CD14-positive monocyte (primary cell): Measurements from ENCODE around the gene CEP72. TPM values are rescaled to one million over a fixed set of nuclear protein-coding genes. Genes with fewer than 3 reads are reported as not detected.

Experiments
- DNase-seq, 3 donors: peaks; one replicate each; pipeline ENCODE4 v3.0.0-alpha.2; 2011 to 2022
- H2AFZ ChIP-seq: 2 replicates; pipeline ENCODE4 v1.6.0; 2012; ENCODE audit warnings: mild to moderate bottlenecking, low read depth, low read length, inconsistent platforms; ENCODE audit not compliant: insufficient read depth, poor library complexity, severe bottlenecking
- H3K27ac ChIP-seq, 2 donors: 1 replicate in 1 of 2; 2 replicates in 1 of 2; pipeline ENCODE4 v1.5.1; 2012 to 2013; ENCODE audit warnings: low read length in 2 of 2, control low read depth in 1 of 2, inconsistent platforms in 1 of 2, low read depth in 1 of 2, mild to moderate bottlenecking in 1 of 2
- H3K27me3 ChIP-seq, 2 donors: one replicate each; pipeline versions ENCODE4 v1.6.0 to v1.6.1; 2011 to 2013; ENCODE audit warnings: low read length in 2 of 2; ENCODE audit not compliant: control insufficient read depth in 2 of 2, insufficient read depth in 2 of 2
- H3K36me3 ChIP-seq, 2 donors: replicated peaks in 1 of 2; 1 replicate in 1 of 2; 2 replicates in 1 of 2; pipeline versions ENCODE4 v1.5.1 to v1.6.1; 2012 to 2013; ENCODE audit warnings: low read length in 2 of 2, control low read depth in 1 of 2, inconsistent platforms in 1 of 2, mild to moderate bottlenecking in 1 of 2; ENCODE audit not compliant: insufficient read depth in 2 of 2, control insufficient read depth in 1 of 2
- H3K4me1 ChIP-seq, 2 donors: 1 replicate in 1 of 2; 2 replicates in 1 of 2; pipeline versions ENCODE4 v1.5.1 to v1.6.1; 2012 to 2013; ENCODE audit warnings: low read length in 2 of 2, control low read depth in 1 of 2, inconsistent platforms in 1 of 2, mild to moderate bottlenecking in 1 of 2, moderate library complexity in 1 of 2; ENCODE audit not compliant: insufficient read depth in 2 of 2, control insufficient read depth in 1 of 2
- H3K4me2 ChIP-seq: replicated peaks from 2 replicates; pipeline ENCODE3; 2012; ENCODE audit warnings: low read length, moderate library complexity, mild to moderate bottlenecking; ENCODE audit not compliant: poor library complexity, severe bottlenecking; ENCODE audit errors: extremely low read depth
- H3K4me3 ChIP-seq, 3 experiments: fragments of 200-600 bp in 1 of 3; sonication (generic) in 1 of 3; replicated peaks in 1 of 3; 1 replicate in 2 of 3; 2 replicates in 1 of 3; pipeline ENCODE4 v1.5.1; 2011 to 2013; ENCODE audit warnings: low read length in 3 of 3, mild to moderate bottlenecking in 3 of 3, control low read depth in 2 of 3, low read depth in 2 of 3, inconsistent platforms in 1 of 3, moderate library complexity in 1 of 3
- H3K79me2 ChIP-seq: 2 replicates; pipeline ENCODE4 v1.6.0; 2012; ENCODE audit warnings: mild to moderate bottlenecking, control low read depth, inconsistent platforms, low read length, moderate library complexity; ENCODE audit not compliant: insufficient read depth
- H3K9ac ChIP-seq: 2 replicates; pipeline ENCODE4 v1.6.0; 2017; ENCODE audit warnings: low read length, mild to moderate bottlenecking; ENCODE audit not compliant: insufficient read depth, poor library complexity, severe bottlenecking
- H3K9me3 ChIP-seq, 2 donors: replicated peaks in 1 of 2; 1 replicate in 1 of 2; 2 replicates in 1 of 2; pipeline versions ENCODE4 v1.5.1 to v1.6.1; 2012 to 2013; ENCODE audit warnings: low read length in 2 of 2, control low read depth in 1 of 2; ENCODE audit not compliant: control insufficient read depth in 1 of 2, insufficient read depth in 1 of 2
- H4K20me1 ChIP-seq: 2 replicates; pipeline ENCODE4 v1.6.0; 2012; ENCODE audit warnings: mild to moderate bottlenecking, low read length, control low read depth, moderate library complexity; ENCODE audit not compliant: insufficient read depth
- H3K27ac Mint-ChIP-seq, 7 donors: one replicate each; pipeline ENCODE4 v1.8.0; 2020; ENCODE audit warnings: mild to moderate bottlenecking in 7 of 7, mixed read lengths in 7 of 7, moderate library complexity in 6 of 7, inconsistent platforms in 2 of 7
- H3K27me3 Mint-ChIP-seq, 3 donors: one replicate each; pipeline ENCODE4 v1.8.0; 2021 to 2022; ENCODE audit warnings: low read depth in 3 of 3, mild to moderate bottlenecking in 3 of 3, mixed read lengths in 3 of 3, moderate library complexity in 3 of 3, inconsistent platforms in 1 of 3
- H3K36me3 Mint-ChIP-seq, 2 donors: one replicate each; pipeline ENCODE4 v1.8.0; 2020; ENCODE audit warnings: mixed read lengths in 2 of 2, inconsistent platforms in 1 of 2, mild to moderate bottlenecking in 1 of 2
- H3K4me1 Mint-ChIP-seq: one replicate; pipeline ENCODE4 v1.8.0; 2020; ENCODE audit warnings: mild to moderate bottlenecking, mixed read lengths
- H3K4me3 Mint-ChIP-seq, 2 donors: one replicate each; pipeline ENCODE4 v1.8.0; 2020; ENCODE audit warnings: mild to moderate bottlenecking in 2 of 2, mixed read lengths in 2 of 2, moderate library complexity in 1 of 2
- H3K9me3 Mint-ChIP-seq, 7 donors: one replicate each; pipeline ENCODE4 v1.8.0; 2020 to 2022; ENCODE audit warnings: mixed read lengths in 7 of 7, mild to moderate bottlenecking in 6 of 7, moderate library complexity in 6 of 7, inconsistent platforms in 2 of 7
- WGBS: methylation state at CpG from one replicate; pipeline ENCODE4 v1.1.5; 2013; ENCODE audit warnings: missing lambda C conversion rate; ENCODE audit not compliant: insufficient coverage; 5-methylcytosine and 5-hydroxymethylcytosine counted together
- intact Hi-C, 2 donors: fragments of 100-400 bp; cut with micrococcal nuclease; formaldehyde crosslinking; loops; one replicate each; pipeline versions ENCODE4 v1.15.0 to v1.15.1; 2023
- polyA plus RNA-seq, 3 donors: library from polyadenylated mRNA; depleted of rRNA in 1 of 3; unstranded in 2 of 3; stranded (reverse) in 1 of 3; fragments of 300-500 nt in 2 of 3; fragments of >200 nt in 1 of 3; fragmentation: Illumina TruSeq in 2 of 3; gene quantifications; 1 replicate in 2 of 3; 2 replicates in 1 of 3; pipeline ENCODE4 v1.2.3, GENCODE V29; 2012 to 2021
- TF ChIP-seq, protein P1 (sequence below): fragments of 200-600 bp; IDR thresholded peaks from one replicate; pipeline ENCODE4 v1.8.0; 2022; ENCODE audit warnings: antibody characterized with exemption, mild to moderate bottlenecking

CEP72 gene
- polyA plus RNA-seq, 3 donors = 0.13 to 2.1 (median 0.24) TPM

GRCh38 chr5:642481-642880 is 30.3 kb downstream of the CEP72 start:
- no peak overlapping the region for H3K4me3 Mint-ChIP-seq
- H3K36me3 Mint-ChIP-seq = peaks cover 61 to 85% of the 10 kb centered on the region in 2 donors
- Histone ChIP-seq H3K4me1 (no peaks in the 10 kb centered on the region), H3K27ac (no peak overlapping the region), H3K79me2 (no peaks in the 10 kb centered on the region), H3K27me3 (no peaks in the 10 kb centered on the region), H3K36me3 (peaks cover 35 to 81% of the 10 kb centered on the region in 2 donors), H3K9me3 (no peaks in the 10 kb centered on the region), H3K4me2 (no peak overlapping the region), H3K9ac (no peak overlapping the region), H3K4me3 (no peak overlapping the region), H2AFZ (no peak overlapping the region), H4K20me1 (no peaks in the 10 kb centered on the region)
- H3K4me1 Mint-ChIP-seq = no peaks in the 10 kb centered on the region
- WGBS = 95% methylated on average over 14 of the region's 14 CpGs
- H3K27me3 Mint-ChIP-seq = peaks cover 0 to 2% (median 0%) of the 10 kb centered on the region in 3 donors
- peaks cover 0 to 2% (median 0%) of the 10 kb centered on the region in 7 donors for H3K9me3 Mint-ChIP-seq
- no peak for DNase-seq
- TF ChIP-seq, protein P1, sequence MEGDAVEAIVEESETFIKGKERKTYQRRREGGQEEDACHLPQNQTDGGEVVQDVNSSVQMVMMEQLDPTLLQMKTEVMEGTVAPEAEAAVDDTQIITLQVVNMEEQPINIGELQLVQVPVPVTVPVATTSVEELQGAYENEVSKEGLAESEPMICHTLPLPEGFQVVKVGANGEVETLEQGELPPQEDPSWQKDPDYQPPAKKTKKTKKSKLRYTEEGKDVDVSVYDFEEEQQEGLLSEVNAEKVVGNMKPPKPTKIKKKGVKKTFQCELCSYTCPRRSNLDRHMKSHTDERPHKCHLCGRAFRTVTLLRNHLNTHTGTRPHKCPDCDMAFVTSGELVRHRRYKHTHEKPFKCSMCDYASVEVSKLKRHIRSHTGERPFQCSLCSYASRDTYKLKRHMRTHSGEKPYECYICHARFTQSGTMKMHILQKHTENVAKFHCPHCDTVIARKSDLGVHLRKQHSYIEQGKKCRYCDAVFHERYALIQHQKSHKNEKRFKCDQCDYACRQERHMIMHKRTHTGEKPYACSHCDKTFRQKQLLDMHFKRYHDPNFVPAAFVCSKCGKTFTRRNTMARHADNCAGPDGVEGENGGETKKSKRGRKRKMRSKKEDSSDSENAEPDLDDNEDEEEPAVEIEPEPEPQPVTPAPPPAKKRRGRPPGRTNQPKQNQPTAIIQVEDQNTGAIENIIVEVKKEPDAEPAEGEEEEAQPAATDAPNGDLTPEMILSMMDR = no peak
- intact Hi-C loops = no loop called here
- no peak overlapping the region for H3K27ac Mint-ChIP-seq

DNA sequence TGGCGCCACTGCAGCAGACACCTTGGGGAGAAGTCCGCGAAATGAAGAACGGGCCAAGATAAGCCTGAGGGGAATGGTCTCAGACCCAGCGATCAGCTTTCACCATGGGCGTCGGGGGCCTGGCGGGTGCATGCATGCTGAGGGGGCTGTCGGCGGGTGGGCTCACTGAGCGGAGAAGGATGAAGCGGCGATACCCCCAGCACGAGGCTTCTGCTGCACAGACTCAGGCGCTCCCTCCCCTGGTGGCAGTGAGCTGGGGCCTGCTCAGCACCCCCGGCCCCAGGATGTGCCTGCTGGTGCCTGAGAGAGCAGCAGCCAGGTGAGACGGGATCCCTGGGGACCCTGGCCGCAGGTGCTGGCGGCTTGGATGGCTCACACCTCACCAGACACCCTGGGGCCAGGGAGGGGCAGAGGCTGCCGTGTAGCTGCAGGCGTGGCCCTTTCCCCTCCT is 31.2 kb downstream of the CEP72 start:
- peak overlapping the region in 1 of 7 donors; percentile 26 for H3K27ac Mint-ChIP-seq
- TF ChIP-seq, protein P1 = no peak
- peaks cover 0 to 3% (median 0%) of the 10 kb centered on the region in 7 donors for H3K9me3 Mint-ChIP-seq
- no peaks in the 10 kb centered on the region for H3K4me1 ChIP-seq
- no peak overlapping the region for H3K9ac ChIP-seq
- peaks cover 5% of the 10 kb centered on the region in 2 donors for H3K9me3 ChIP-seq
- no peaks in the 10 kb centered on the region for H3K4me1 Mint-ChIP-seq
- H3K36me3 Mint-ChIP-seq = peaks cover 53 to 77% of the 10 kb centered on the region in 2 donors
- WGBS = 99% methylated on average over 21 of the region's 21 CpGs
- peaks cover 35 to 82% of the 10 kb centered on the region in 2 donors for H3K36me3 ChIP-seq
- no peak overlapping the region for H3K4me3 ChIP-seq
- no peak overlapping the region for H3K4me3 Mint-ChIP-seq
- H4K20me1 ChIP-seq = no peaks in the 10 kb centered on the region
- H3K27me3 ChIP-seq = no peaks in the 10 kb centered on the region
- H3K27me3 Mint-ChIP-seq = no peaks in the 10 kb centered on the region
- intact Hi-C loops = no loop called here
- no peak overlapping the region for H3K4me2 ChIP-seq
- no peak overlapping the region for H2AFZ ChIP-seq
- H3K27ac ChIP-seq = no peak overlapping the region
- no peaks in the 10 kb centered on the region for H3K79me2 ChIP-seq
- DNase-seq = no peak
